Hepatocyte (in vitro differentiated cells): Measurements from ENCODE around the gene MEGF11. TPM values are rescaled to one million over a fixed set of nuclear protein-coding genes. Genes with fewer than 3 reads are reported as not detected.
A peak's percentile ranks its signal among the peaks of the same experiment; 100 is the strongest.

Source experiments
- DNase-seq: peaks from one replicate; pipeline ENCODE4 v3.0.0-alpha.2; 2016; ENCODE audit warnings: low spot score
- H2AFZ ChIP-seq: fragments of 200-600 bp; sonication (generic); 2 replicates; pipeline ENCODE4 v1.6.0; 2016; ENCODE audit warnings: antibody characterized with exemption, mild to moderate bottlenecking
- H3K27ac ChIP-seq: fragments of 200-600 bp; sonication (generic); 2 replicates; pipeline ENCODE4 v1.5.1; 2016; ENCODE audit warnings: mild to moderate bottlenecking
- H3K27me3 ChIP-seq: fragments of 200-600 bp; sonication (generic); 2 replicates; pipeline ENCODE4 v1.6.1; 2016
- H3K36me3 ChIP-seq: fragments of 200-600 bp; sonication (generic); replicated peaks from 2 replicates; pipeline ENCODE4 v1.5.1; 2016; ENCODE audit warnings: low read depth; ENCODE audit not compliant: insufficient read depth
- H3K4me1 ChIP-seq: fragments of 200-600 bp; sonication (generic); 2 replicates; pipeline ENCODE4 v1.5.1; 2016; ENCODE audit warnings: mild to moderate bottlenecking, moderate library complexity; ENCODE audit not compliant: insufficient read depth
- H3K4me2 ChIP-seq: fragments of 200-600 bp; sonication (generic); 2 replicates; pipeline ENCODE4 v1.6.0; 2016
- H3K4me3 ChIP-seq: fragments of 200-600 bp; sonication (generic); 2 replicates; pipeline ENCODE4 v1.5.1; 2016; ENCODE audit warnings: mild to moderate bottlenecking
- H3K79me2 ChIP-seq: fragments of 200-600 bp; sonication (generic); 2 replicates; pipeline ENCODE4 v1.6.0; 2017; ENCODE audit warnings: mild to moderate bottlenecking
- H3K9me2 ChIP-seq: fragments of 200-600 bp; sonication (generic); replicated peaks from 2 replicates; pipeline ENCODE4 v1.6.0; 2017; ENCODE audit warnings: mild to moderate bottlenecking; ENCODE audit not compliant: insufficient read depth
- H3K9me3 ChIP-seq: fragments of 200-600 bp; sonication (generic); 2 replicates; pipeline ENCODE4 v1.5.1; 2016; ENCODE audit warnings: low read depth, mild to moderate bottlenecking
- H4K20me1 ChIP-seq: fragments of 200-600 bp; sonication (generic); 2 replicates; pipeline ENCODE4 v1.6.0; 2016; ENCODE audit warnings: mild to moderate bottlenecking; ENCODE audit not compliant: insufficient read depth, poor library complexity, severe bottlenecking
- EZH2 ChIP-seq: fragments of 200-600 bp; sonication (generic); IDR thresholded peaks from 2 replicates; pipeline ENCODE4 v1.6.1; 2016; ENCODE audit warnings: antibody characterized with exemption, mild to moderate bottlenecking, borderline replicate concordance
- EZH2phosphoT487 ChIP-seq: fragments of 200-600 bp; sonication (generic); IDR thresholded peaks from one replicate; pipeline ENCODE4 v1.6.1; 2018; ENCODE audit warnings: antibody characterized with exemption, mild to moderate bottlenecking, low read depth, moderate library complexity; ENCODE audit not compliant: unreplicated experiment, severe bottlenecking
- WGBS: methylation state at CpG from one replicate; pipeline ENCODE4 v1.1.6; 2016; ENCODE audit warnings: low lambda C conversion rate; ENCODE audit errors: missing lambda C conversion rate; 5-methylcytosine and 5-hydroxymethylcytosine counted together
- polyA plus RNA-seq: library from polyadenylated mRNA; unstranded; fragments of >200 nt; fragmentation: Nextera tagmentation; extraction: Ambion mirVana; gene quantifications from 2 replicates; pipeline ENCODE4 v1.2.1, GENCODE V29; 2016
- total RNA-seq: library from RNA; depleted of rRNA; stranded (reverse); fragments of >200 nt; gene quantifications from 2 replicates; pipeline ENCODE4 v1.2.3, GENCODE V29; 2014
- TF ChIP-seq, protein P1 (sequence below): fragments of 200-600 bp; sonication (generic); IDR thresholded peaks from 2 replicates; pipeline ENCODE4 v1.5.1; 2016; ENCODE audit warnings: antibody characterized with exemption, mild to moderate bottlenecking; ENCODE audit not compliant: poor library complexity

MEGF11 gene
- total and polyA plus RNA-seq, 2 experiments from 2014 or later: 0.07 to 0.25 TPM

DNA sequence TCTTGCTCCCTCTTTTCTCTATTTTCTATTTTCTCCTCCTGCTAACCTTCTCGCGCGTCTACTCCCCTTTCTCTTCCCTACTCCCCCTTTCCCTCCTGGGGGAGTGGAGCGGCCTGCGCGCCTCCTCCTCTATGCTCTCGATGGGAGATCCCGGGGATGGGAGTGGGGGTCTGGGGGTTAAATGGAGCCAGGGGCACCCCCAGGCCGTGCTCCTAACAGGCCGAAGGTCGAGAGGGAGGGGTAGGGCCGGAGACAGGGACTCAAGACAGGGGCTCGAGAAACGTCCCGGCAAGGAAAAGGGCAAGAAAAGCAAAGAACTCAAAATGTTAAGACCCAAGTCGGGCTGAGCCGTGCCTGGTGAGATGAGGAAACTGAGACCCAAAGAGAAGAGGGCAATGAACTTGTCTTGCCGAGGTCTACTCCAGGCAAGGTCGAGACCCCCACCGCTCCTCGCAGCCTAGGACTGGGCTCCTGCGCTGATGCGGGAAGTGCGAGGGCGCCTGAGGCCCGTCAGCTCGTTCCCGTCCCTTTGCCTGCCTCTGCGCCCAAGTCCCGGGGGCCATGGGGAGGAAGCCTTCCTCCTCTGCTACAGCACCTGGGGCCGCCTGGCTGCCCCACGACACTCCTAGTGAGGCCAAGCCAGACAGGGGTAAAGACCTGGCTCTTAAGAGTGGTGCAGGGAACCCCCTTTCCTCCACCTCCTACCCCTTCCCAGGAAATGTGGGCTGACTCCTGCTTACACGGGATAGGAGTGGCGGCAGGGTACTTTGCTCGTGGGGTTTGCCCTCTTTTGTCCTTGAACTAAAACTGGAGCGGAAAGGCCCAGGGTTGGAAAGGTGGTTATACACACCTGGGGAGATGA lies 770 bp upstream of the MEGF11 start:
- no peak overlapping the region for H3K27ac ChIP-seq
- no peaks in the 10 kb centered on the region for H4K20me1 ChIP-seq
- H2AFZ ChIP-seq: no peak overlapping the region
- peak overlapping the region; percentile 60 for H3K4me3 ChIP-seq
- peaks cover 22% of the 10 kb centered on the region for H3K4me1 ChIP-seq
- H3K36me3 ChIP-seq: no peaks in the 10 kb centered on the region
- 4% methylated on average over 33 of the region's 36 CpGs for WGBS
- peaks cover 92% of the 10 kb centered on the region for H3K27me3 ChIP-seq
- no peak for DNase-seq
- TF ChIP-seq EZH2 (peak; percentile 88), EZH2phosphoT487 (peak; percentile 68)
- TF ChIP-seq, protein P1, sequence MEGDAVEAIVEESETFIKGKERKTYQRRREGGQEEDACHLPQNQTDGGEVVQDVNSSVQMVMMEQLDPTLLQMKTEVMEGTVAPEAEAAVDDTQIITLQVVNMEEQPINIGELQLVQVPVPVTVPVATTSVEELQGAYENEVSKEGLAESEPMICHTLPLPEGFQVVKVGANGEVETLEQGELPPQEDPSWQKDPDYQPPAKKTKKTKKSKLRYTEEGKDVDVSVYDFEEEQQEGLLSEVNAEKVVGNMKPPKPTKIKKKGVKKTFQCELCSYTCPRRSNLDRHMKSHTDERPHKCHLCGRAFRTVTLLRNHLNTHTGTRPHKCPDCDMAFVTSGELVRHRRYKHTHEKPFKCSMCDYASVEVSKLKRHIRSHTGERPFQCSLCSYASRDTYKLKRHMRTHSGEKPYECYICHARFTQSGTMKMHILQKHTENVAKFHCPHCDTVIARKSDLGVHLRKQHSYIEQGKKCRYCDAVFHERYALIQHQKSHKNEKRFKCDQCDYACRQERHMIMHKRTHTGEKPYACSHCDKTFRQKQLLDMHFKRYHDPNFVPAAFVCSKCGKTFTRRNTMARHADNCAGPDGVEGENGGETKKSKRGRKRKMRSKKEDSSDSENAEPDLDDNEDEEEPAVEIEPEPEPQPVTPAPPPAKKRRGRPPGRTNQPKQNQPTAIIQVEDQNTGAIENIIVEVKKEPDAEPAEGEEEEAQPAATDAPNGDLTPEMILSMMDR: no peak
- no peaks in the 10 kb centered on the region for H3K9me2 ChIP-seq
- no peaks in the 10 kb centered on the region for H3K9me3 ChIP-seq
- H3K79me2 ChIP-seq: no peaks in the 10 kb centered on the region
- H3K4me2 ChIP-seq: peak overlapping the region; percentile 99

DNA sequence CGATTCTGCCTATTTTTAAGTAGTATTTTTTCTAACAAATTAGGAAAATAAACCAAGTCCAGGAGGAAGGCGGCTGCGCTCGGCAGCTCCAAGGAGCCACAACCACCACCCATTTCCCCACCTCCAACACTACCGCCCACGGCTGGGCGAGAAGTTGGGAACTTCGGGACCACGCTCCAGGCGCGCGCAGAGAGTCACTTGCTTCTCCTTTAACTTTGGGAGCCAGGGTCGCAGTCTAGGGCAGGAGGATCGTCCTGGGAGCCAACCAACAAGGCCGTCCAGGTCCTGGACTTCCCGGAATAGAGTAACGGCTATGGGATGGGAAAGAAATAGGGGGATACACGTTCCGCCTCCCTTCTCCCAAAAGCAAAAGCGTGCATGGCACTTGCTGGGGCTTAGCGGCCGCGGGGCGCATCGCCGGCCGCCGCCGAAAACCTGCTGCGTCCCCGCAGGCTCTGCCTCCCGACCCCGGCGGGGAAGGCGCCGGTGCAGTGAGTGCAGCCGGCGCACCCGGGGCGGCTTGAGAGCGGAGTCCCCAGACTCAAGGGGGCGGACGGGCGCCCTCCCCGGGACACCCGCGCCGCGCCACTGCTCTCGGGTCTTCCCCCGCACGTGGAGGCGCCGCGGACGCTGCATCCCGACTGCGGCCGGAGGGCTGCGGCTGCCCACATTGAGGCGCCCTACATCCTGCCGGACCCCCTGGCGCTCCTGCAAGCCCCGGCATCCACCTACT lies 699 bp downstream of the MEGF11 start:
- H2AFZ ChIP-seq: peak overlapping the region; percentile 74

DNA sequence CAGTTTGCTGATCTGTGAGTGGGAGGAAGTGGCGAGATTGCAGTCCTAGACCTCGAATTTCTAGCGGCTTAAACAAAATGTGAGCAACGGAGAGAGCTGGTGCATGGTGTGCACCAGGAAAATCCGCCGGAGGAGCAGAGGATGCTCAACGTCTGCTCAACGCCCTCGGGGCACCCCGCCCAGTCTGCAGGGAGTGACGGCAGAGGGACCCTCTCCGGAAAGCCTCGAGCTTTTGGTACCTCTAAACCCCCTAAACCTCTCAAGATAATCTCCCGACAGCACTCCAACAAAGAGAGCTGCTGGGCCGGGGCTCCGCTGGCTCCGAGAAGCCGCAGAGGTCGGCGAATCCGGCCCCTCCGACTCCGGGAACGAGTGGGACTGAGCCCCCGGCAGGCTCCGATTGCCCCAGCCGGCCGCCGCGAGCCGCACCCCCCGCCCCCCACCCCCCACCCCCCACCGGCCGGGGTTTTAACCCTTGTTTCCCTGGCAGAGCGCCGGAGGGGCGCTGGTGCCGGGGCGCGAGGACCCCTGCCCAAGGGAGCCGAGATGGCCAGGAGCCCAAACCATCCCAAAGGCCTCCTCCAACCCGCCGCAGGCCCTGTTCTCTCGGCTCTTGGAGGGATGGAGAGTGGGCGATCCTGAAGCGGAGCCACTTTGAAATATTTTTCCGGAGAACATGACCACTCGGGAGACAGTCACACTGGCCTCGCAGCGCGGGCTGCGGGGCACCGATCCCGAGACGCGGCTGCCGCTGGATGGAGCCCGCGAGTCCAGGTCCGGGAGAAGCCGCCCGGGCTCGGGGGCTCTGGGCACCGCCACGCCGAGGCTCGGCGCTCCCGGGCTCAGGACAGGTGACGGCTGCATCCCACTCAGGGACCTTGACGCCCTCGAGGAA lies 1.5 kb downstream of the MEGF11 start:
- no peaks in the 10 kb centered on the region for H4K20me1 ChIP-seq
- peak overlapping the region; percentile 99 for H3K4me2 ChIP-seq
- peaks cover 22% of the 10 kb centered on the region for H3K4me1 ChIP-seq
- H3K27me3 ChIP-seq: peaks cover 97% of the 10 kb centered on the region
- H3K9me2 ChIP-seq: no peaks in the 10 kb centered on the region
- no peak overlapping the region for H3K27ac ChIP-seq
- DNase-seq: peak; percentile 80
- H2AFZ ChIP-seq: peak overlapping the region; percentile 74
- no peaks in the 10 kb centered on the region for H3K79me2 ChIP-seq
- TF ChIP-seq, protein P1: peak; percentile 71
- no peak for TF ChIP-seq EZH2phosphoT487
- peak overlapping the region; percentile 60 for H3K4me3 ChIP-seq
- 2% methylated on average over 55 of the region's 72 CpGs for WGBS
- no peaks in the 10 kb centered on the region for H3K9me3 ChIP-seq
- H3K36me3 ChIP-seq: no peaks in the 10 kb centered on the region

More for the DNA sequence above, 699 bp downstream of the MEGF11 start:
- peak overlapping the region; percentile 99 for H3K4me2 ChIP-seq
- no peaks in the 10 kb centered on the region for H4K20me1 ChIP-seq
- H3K9me3 ChIP-seq: no peaks in the 10 kb centered on the region
- H3K27ac ChIP-seq: no peak overlapping the region
- peaks cover 99% of the 10 kb centered on the region for H3K27me3 ChIP-seq
- WGBS: under 1% methylated on average over 51 of the region's 64 CpGs
- DNase-seq: peak; percentile 42
- peak overlapping the region; percentile 60 for H3K4me3 ChIP-seq
- H3K9me2 ChIP-seq: no peaks in the 10 kb centered on the region
- H3K79me2 ChIP-seq: no peaks in the 10 kb centered on the region
- H3K4me1 ChIP-seq: peaks cover 22% of the 10 kb centered on the region
- TF ChIP-seq EZH2: peak; percentile 86
- TF ChIP-seq EZH2phosphoT487: no peak
- no peaks in the 10 kb centered on the region for H3K36me3 ChIP-seq
